ENCODE results near the gene PLCD4.

The PLCD4 gene

GRCh38 chr2:218607436-218608115 lies at the start of gene PLCD4:
Gene PLCD4, plus strand, starts transcription at chr2:218607899. Its CDS starts 7,841 bp downstream, at chr2:218615740.
- DNase-seq: no peak

DNA sequence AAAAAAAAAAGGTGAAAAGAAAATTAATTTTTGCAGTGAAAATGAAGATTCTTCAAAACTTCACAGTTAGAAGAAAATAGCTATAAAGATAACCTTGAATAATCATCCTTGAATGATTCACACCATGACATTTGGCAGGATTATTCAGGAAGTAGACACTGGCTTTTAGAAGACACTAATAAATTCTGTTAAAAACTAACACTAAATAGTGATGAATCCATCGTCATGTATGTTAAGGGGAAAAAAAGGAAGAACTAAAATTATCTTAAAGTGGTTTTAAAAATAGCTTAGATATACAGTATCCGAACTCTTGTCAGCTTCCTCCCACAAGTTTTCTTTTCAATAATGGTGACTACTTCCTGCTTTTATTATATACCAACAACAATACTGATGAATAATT lies 49.8 kb upstream of the PLCD4 start:
- DNase-seq: no peak

GRCh38 chr2:218558986-218559385 lies 48.7 kb upstream of the PLCD4 start:
- no peak for DNase-seq

GRCh38 chr2:218564056-218564455 lies 43.6 kb upstream of the PLCD4 start:
- no peak for DNase-seq

DNA sequence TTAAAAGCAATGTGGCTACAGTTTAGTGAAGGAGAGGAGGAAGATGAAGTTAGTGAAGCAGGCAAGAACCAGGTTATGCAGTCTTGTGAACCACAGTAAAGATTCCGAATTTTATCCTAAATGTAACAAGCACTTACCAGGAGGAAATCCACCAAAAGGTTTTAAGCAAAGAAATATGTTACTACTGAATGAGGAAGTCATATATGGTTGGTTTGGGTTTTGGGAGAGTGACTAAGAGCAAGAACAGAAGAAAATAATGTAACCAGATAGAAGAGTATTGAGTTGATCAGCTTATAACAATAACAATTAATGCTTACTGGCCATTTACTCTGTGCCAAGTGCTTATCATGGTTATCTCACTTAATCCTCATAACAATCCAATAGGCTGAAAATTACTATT lies 41.4 kb upstream of the PLCD4 start:
- no peak for DNase-seq

GRCh38 chr2:218567797-218568189 lies 39.9 kb upstream of the PLCD4 start:
- no peak for DNase-seq

DNA sequence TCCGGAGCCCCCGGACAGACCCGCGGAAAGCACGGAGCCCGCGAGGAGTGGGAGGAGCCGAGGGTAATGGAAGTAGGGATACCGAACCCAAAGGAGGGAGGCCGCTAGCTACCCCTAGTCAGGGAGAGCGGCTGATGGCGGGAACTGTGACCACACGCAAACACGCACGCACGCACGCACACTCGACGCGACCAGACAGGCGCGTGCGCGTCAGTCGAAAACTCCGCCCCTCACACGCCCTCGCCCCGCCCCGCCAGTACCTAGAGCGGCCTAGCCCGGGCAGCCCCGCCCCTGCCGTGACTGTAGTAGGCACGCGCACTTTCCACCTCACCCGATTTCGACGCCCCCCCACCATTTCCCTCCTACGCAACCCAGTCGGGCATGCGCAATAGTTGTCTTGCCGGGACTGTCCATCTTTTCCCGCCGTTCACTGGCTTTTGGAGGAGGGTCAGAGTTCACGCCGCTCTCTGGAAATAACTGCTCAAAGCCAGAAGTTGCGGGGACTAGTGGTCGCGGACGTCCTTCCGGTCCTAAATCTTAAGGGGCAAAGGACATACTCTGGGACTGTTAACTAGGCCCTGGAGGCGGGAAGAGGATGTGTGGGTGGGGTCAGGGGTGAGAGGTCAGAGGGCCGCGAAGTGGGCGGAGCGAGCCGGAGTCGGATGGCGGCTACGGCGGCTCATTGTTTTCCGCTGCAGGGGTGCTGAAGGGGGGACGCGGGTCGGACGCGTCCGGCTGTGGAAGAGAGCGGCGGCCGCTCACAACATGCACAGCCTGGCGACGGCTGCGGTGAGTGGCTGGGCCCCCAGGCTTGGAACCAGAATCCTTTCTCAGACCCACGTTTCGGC lies 39.3 kb upstream of the PLCD4 start, which contains the start of the genes CNOT9 and USP37:
CNOT9 (plus strand) TSS at position 650 of the 848 bp plus-strand sequence; CDS start at position 766, 116 bp downstream.
USP37 (minus strand) TSS at position 162 of the 848 bp plus-strand sequence. CDS start 9,698 bp downstream, outside the sequence.
- peak; percentile 100 for DNase-seq

GRCh38 chr2:218569038-218569431 lies 38.7 kb upstream of the PLCD4 start:
- DNase-seq: peak; percentile 47 to 51

DNA sequence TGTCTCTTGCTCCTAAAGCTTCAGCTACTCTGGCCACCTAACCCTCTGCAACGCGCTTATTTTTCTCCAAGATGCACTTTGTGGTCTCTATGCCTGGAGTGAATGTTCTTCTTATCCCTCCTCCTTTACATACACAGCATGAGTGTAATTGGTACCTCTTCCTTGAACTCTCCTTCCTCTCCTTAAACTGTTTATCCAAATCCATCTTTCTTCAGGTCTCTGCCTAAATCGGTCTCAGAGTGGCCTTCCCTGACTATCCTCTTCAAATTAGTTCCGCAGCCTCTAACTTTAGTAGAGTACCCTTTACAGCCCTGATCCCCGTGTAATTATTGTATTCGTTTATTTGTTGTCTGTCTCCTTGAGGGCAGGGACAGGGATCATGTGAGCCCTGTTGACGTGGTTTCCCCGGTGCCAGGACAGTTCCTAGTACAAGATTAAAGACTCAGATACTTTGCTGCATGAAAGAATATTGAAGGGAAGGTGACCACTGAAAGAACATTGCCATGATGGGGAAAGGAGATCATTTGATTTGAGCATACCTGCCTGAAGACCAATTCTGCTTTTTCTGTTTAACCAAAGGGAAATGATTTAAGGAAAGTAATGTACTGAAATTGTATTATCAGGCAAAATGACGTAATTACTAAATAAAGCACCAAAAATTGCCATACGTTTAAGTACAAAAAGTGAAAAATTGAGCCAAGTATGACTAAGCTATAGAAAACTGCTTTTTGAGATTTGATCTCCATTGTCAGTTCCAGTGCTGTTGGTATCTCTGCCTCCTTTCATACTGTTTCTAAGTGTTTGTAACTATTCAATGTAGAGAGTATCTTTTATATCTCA lies 37.8 kb upstream of the PLCD4 start:
- no peak for DNase-seq

DNA sequence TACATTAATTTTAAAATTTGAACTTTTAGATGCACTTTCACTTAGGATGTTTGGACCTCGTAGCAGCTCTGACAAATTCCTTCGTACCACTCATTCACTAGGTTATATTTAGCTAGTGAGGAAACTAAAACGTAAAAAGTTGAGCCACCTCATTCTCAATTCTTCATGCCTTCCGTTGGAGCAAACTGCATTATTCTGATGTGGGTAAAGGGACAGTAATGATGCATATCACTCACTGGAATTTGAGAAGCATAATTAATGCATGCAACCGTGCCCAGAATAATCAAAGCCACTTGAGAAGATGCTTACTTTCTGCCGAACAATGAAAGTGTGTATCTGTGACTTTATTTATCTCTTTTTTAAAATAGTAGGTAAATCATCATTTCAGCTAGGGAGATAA lies 36.8 kb upstream of the PLCD4 start:
- no peak for DNase-seq

DNA sequence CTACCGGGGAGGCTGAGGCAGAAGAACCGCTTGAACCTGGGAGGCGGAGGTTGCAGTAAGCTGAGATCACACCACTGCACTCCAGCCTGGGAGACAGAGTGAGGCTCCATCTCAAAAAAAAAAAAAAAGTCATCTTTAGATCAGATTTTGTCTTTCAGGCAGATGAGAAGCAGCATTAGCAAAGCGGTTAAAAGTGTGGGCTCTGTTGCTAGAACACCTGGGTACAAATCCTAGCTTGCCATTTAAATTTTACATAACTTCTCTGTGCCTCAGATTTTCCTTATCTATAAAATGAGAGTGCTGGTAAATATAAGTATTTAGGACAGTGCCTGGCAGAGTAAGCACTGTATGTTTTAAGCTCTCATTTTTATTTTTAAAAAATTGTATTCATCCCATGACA lies 30.8 kb upstream of the PLCD4 start:
- DNase-seq: no peak

DNA sequence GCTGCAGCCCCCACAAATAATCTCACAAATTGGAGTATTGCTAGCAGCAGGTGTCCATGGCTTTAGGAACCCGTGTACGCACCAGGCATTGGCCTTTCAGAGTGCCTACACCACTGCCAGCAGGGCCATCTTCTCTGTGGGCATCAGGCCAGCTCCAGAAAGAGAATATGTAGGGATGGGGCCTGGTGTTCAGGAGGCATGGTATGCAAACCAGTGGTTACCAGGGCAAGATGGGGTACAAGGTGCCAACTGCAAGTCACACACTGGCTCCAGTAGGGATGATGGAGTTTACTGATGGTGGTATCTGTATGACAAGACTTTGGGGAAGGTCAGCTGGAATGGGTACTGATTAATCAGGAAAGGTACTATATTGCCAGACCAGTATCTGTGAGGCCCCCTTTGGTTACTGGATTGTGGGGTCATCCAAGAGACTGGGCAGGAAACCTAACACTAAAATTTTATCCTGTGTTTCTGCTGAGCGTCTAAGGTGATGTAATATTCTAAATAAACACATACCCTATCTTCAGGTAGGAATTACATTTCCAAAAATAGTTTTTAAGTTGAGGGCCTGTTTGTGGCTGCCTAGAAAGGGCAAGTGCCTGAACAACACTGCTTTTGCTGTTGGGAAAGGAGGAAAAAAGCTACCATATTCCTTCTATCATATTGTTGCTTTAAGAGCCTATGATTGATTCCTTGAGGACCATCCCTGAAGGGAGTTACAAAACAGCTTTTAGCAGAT lies 30.0 kb upstream of the PLCD4 start:
- no peak for DNase-seq

- DNase-seq: no peak
These were observed 29.3 kb upstream of the PLCD4 start for GRCh38 chr2:218578272-218578877.

GRCh38 chr2:218582076-218582475 lies 25.6 kb upstream of the PLCD4 start:
- DNase-seq: no peak

DNA sequence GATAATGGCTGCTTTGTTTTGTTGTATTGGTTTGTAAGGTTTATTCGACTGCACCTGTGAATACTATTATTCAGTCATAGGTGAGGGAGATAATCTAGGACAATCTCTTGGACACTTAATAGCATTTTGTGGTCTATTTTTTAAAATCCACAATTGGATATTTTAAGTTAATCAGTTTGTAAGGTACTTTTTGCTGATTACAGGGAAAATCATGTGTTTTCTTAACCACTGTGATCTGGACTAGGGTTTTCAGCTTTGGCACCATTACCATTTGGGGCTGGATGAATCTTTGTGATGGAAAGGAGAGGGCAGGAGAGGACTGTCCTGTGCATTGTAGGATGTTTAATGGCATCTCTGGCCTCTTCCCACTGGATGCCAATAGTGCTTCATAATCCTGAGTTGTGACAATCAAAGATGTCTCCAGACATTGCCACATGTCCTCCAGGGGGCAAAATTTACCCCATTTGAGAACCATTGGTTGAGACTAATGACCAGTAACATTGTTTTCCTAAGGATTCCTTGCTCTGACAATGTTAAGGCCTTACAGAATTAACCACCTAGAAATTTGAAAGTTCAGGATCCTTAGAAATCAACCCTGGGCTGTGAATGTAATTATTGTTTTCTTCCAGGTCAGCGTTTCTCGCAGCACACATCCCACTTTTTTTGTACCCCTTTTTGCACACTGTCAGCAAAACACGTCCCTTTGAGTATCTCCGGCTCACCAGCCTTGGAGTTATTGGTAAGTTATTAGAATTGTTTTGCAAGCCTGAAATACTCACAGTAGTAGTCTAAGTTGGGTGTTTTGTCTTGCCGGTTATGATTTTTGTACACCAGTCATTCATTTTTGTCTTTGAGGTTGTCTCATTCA lies 23.5 kb upstream of the PLCD4 start:
- no peak for DNase-seq

GRCh38 chr2:218585541-218585940 lies 22.2 kb upstream of the PLCD4 start:
- no peak for DNase-seq

DNA sequence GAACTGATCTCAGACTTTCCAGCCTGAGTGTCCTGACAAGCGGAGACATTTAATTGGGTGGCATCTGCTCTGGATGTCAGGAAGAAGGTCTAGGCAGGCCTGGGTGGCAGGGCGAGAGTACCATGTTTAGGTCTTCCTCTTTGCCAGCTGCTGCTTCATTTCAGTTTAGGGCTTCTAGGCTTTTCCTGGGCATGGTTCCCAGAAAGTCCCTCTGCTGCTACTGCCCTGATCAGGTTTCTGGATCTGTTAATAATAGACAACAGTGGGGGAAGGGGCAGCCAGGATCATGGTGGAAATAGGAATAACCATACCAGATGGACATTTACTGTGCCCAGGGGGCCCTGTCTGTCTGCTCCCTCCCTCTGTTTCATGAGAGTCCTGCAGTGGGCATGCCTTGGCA lies 2.3 kb upstream of the PLCD4 start:
- no peak for DNase-seq

DNA sequence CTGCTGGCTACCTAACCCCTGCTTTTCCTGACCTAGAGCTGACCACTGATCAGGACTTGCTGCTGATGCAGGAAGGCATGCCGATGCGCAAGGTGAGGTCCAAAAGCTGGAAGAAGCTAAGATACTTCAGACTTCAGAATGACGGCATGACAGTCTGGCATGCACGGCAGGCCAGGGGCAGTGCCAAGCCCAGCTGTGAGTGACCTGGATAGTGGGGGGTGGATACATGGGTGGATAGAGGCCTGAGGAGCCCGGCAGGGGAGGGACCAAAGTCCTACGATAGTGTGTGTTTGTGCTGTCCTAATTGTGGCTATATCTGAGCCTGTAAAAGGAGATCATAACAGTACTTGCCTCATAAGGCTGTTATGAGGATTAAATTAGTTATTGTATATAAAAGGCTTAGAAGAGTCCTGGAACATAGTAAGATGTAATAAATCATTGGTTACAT lies 8.2 kb downstream of the PLCD4 start:
- DNase-seq: no peak

DNA sequence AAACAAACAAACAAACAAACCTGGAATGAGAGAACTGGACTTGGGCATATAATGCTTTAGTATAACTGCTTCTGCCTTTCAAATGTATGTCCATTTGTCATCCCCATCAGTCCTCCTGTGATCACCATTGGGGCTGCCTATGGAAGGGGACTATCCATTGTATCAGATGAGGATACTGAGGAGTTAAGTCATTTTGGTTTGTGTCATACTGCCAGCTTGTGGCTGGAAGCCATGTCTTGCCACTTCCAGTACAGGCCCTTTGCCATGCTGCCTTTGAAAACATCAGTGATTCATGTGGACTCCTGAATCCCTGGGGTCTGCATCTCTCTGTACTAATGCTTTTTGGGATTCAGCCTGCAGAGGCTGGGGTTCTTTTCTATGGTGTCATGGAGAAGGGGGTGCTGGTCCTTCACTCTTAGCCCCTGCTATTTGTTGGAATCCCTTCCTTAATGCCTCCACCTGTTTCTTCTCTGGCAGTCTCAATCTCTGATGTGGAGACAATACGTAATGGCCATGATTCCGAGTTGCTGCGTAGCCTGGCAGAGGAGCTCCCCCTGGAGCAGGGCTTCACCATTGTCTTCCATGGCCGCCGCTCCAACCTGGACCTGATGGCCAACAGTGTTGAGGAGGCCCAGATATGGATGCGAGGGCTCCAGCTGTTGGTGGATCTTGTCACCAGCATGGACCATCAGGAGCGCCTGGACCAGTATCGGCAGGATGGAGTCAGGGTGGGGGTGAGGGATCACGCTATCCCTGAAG lies 10.6 kb downstream of the PLCD4 start:
- DNase-seq: no peak

GRCh38 chr2:218621007-218621406 lies 13.3 kb downstream of the PLCD4 start:
- no peak for DNase-seq

Measured in stimulated activated CD4-positive, alpha-beta T cell treated with anti-CD3 and anti-CD28 coated beads, Interleukin-2, amount 100 ng/mL, for 48 hours (primary cell).